SK-N-MC (cell line): Measurements from ENCODE around the gene AHI1.

Source experiments
- EZH2 ChIP-seq: fragments of 200-600 bp; sonication (generic); IDR thresholded peaks from one replicate; pipeline ENCODE4 v1.6.1; 2017; ENCODE audit warnings: antibody characterized with exemption
- POLR2AphosphoS5 ChIP-seq: IDR thresholded peaks from 2 replicates; pipeline ENCODE4 v1.6.1; 2012; ENCODE audit warnings: mild to moderate bottlenecking, low read depth, low read length, borderline replicate concordance

GRCh38 chr6:135449246-135449645 is 48.3 kb downstream of the AHI1 start:
- TF ChIP-seq EZH2 (no peak), POLR2AphosphoS5 (no peak)
